ENCODE measurements around the gene PLXNA1.

PLXNA1 gene

GRCh38 chr3:127017229-127017628 lies 34.3 kb downstream of the PLXNA1 start:
- H3K36me3 ChIP-seq (ENCODE audit: insufficient read depth, low read length): peaks cover 20% of the 10 kb centered on the region; the same call in 1 of the 2 replicates
- no peaks in the 10 kb centered on the region for H3K9me3 ChIP-seq (ENCODE audit: insufficient read depth, low read depth, low read length)
- H4K20me1 ChIP-seq (ENCODE audit: insufficient read depth, low read length, poor library complexity, severe bottlenecking): no peaks in the 10 kb centered on the region
- H2AFZ ChIP-seq (ENCODE audit: low read length): no peak overlapping the region
- no peaks in the 10 kb centered on the region for H3K79me2 ChIP-seq (ENCODE audit: insufficient read depth, low read length)
- no peaks in the 10 kb centered on the region for H3F3A ChIP-seq (ENCODE audit: low read depth)
- no peaks in the 10 kb centered on the region for H3K4me1 ChIP-seq (ENCODE audit: insufficient read depth, low read length, poor library complexity, severe bottlenecking)
- H3K4me2 ChIP-seq (ENCODE audit: low read depth, low read length, poor library complexity, severe bottlenecking): no peak overlapping the region
- no peaks in the 10 kb centered on the region for H3K27me3 ChIP-seq (ENCODE audit: insufficient read depth, low read length, poor library complexity, severe bottlenecking)
- TF ChIP-seq CTCF (conservative IDR thresholded peaks at IDR 0.05; ENCODE audit: low read length) (no peak), EZH2phosphoT487 (IDR thresholded peaks at IDR 0.05; ENCODE audit: borderline replicate concordance) (no peak)
- no peaks in the 10 kb centered on the region for H3K9me2 ChIP-seq (replicated peaks; ENCODE audit: low read depth, low read length)
- H3K4me3 ChIP-seq (ENCODE audit: low read length, poor library complexity, severe bottlenecking): no peak overlapping the region
- H3K9ac ChIP-seq (ENCODE audit: low read depth, low read length, poor library complexity, severe bottlenecking): no peak overlapping the region

GRCh38 chr3:127017781-127018180 lies 34.9 kb downstream of the PLXNA1 start:
- H3K36me3 ChIP-seq (ENCODE audit: insufficient read depth, low read length): peaks cover 18% of the 10 kb centered on the region; the same call in 1 of the 2 replicates
- H3K9ac ChIP-seq (ENCODE audit: low read depth, low read length, poor library complexity, severe bottlenecking): no peak overlapping the region
- no peak overlapping the region for H3K4me3 ChIP-seq (ENCODE audit: low read length, poor library complexity, severe bottlenecking)
- no peaks in the 10 kb centered on the region for H4K20me1 ChIP-seq (ENCODE audit: insufficient read depth, low read length, poor library complexity, severe bottlenecking)
- H3K9me3 ChIP-seq (ENCODE audit: insufficient read depth, low read depth, low read length): no peaks in the 10 kb centered on the region
- no peaks in the 10 kb centered on the region for H3K27me3 ChIP-seq (ENCODE audit: insufficient read depth, low read length, poor library complexity, severe bottlenecking)
- no peaks in the 10 kb centered on the region for H3F3A ChIP-seq (ENCODE audit: low read depth)
- H3K79me2 ChIP-seq (ENCODE audit: insufficient read depth, low read length): no peaks in the 10 kb centered on the region
- no peaks in the 10 kb centered on the region for H3K4me1 ChIP-seq (ENCODE audit: insufficient read depth, low read length, poor library complexity, severe bottlenecking)
- H3K4me2 ChIP-seq (ENCODE audit: low read depth, low read length, poor library complexity, severe bottlenecking): no peak overlapping the region
- H2AFZ ChIP-seq (ENCODE audit: low read length): no peak overlapping the region
- H3K9me2 ChIP-seq (replicated peaks; ENCODE audit: low read depth, low read length): no peaks in the 10 kb centered on the region
- TF ChIP-seq EZH2phosphoT487 (IDR thresholded peaks at IDR 0.05; ENCODE audit: borderline replicate concordance) (no peak), CTCF (conservative IDR thresholded peaks at IDR 0.05; ENCODE audit: low read length) (no peak)

GRCh38 chr3:127018306-127018828 lies 35.5 kb downstream of the PLXNA1 start:
- H4K20me1 ChIP-seq (ENCODE audit: insufficient read depth, low read length, poor library complexity, severe bottlenecking): no peaks in the 10 kb centered on the region
- H3K9me3 ChIP-seq (ENCODE audit: insufficient read depth, low read depth, low read length): no peaks in the 10 kb centered on the region
- H3K4me2 ChIP-seq (ENCODE audit: low read depth, low read length, poor library complexity, severe bottlenecking): no peak overlapping the region
- TF ChIP-seq CTCF (conservative IDR thresholded peaks at IDR 0.05; ENCODE audit: low read length) (no peak), EZH2phosphoT487 (IDR thresholded peaks at IDR 0.05; ENCODE audit: borderline replicate concordance) (no peak)
- H3K9me2 ChIP-seq (replicated peaks; ENCODE audit: low read depth, low read length): no peaks in the 10 kb centered on the region
- no peaks in the 10 kb centered on the region for H3F3A ChIP-seq (ENCODE audit: low read depth)
- H2AFZ ChIP-seq (ENCODE audit: low read length): no peak overlapping the region
- peaks cover 18% of the 10 kb centered on the region; the same call in 1 of the 2 replicates for H3K36me3 ChIP-seq (ENCODE audit: insufficient read depth, low read length)
- H3K79me2 ChIP-seq (ENCODE audit: insufficient read depth, low read length): no peaks in the 10 kb centered on the region
- no peaks in the 10 kb centered on the region for H3K4me1 ChIP-seq (ENCODE audit: insufficient read depth, low read length, poor library complexity, severe bottlenecking)
- no peak overlapping the region for H3K9ac ChIP-seq (ENCODE audit: low read depth, low read length, poor library complexity, severe bottlenecking)
- H3K4me3 ChIP-seq (ENCODE audit: low read length, poor library complexity, severe bottlenecking): no peak overlapping the region
- H3K27me3 ChIP-seq (ENCODE audit: insufficient read depth, low read length, poor library complexity, severe bottlenecking): no peaks in the 10 kb centered on the region

Data from Loucy (cell line).